A673 (cell line): ENCODE measurements around the gene RASSF6. TPM values are rescaled to one million over a fixed set of nuclear protein-coding genes. Genes with fewer than 3 reads are reported as not detected.

Source experiments
- BruUV-seq: library from RNA; stranded (reverse); fragments of 400-500 nt; replicated peaks from 2 replicates; lab custom pipeline; 2021; lab: Mats Ljungman, UMichigan
- CTCF ChIA-PET: fragments of 300-600 bp; sonication (Branson Sonifier 250); formaldehyde crosslinking; loops from one replicate; lab custom pipeline; 2022; ENCODE audit warnings: antibody characterized with exemption; lab: Charles Lee
- POLR2A ChIA-PET: fragments of 300-600 bp; sonication (Branson Sonifier 250); formaldehyde crosslinking; loops from one replicate; lab custom pipeline; 2022; ENCODE audit warnings: antibody characterized with exemption; ENCODE audit not compliant: low non-redundant PET; lab: Charles Lee
- DNase-seq: peaks from one replicate; pipeline ENCODE4 v3.0.0-alpha.2; 2015; ENCODE audit warnings: low spot score
- H3K27ac ChIP-seq: fragments of 200-600 bp; sonication (generic); 2 replicates; pipeline ENCODE4 v1.5.1; 2016; ENCODE audit warnings: mixed run types, low read depth, mild to moderate bottlenecking, mixed read lengths, antibody characterized with exemption, low read length; ENCODE audit not compliant: poor library complexity, severe bottlenecking
- H3K27me3 ChIP-seq: fragments of 200-600 bp; sonication (generic); replicated peaks from 2 replicates; pipeline ENCODE4 v1.6.1; 2017; ENCODE audit warnings: mixed run types, low read depth, mild to moderate bottlenecking, mixed read lengths, antibody characterized with exemption, low read length; ENCODE audit not compliant: insufficient read depth, poor library complexity
- H3K36me3 ChIP-seq: fragments of 200-600 bp; sonication (generic); 2 replicates; pipeline ENCODE4 v1.6.1; 2016; ENCODE audit warnings: mixed run types, mild to moderate bottlenecking, mixed read lengths, antibody characterized with exemption, low read length; ENCODE audit not compliant: insufficient read depth, poor library complexity, severe bottlenecking
- H3K4me1 ChIP-seq: fragments of 200-600 bp; sonication (generic); 2 replicates; pipeline ENCODE4 v1.6.1; 2017; ENCODE audit warnings: mixed run types, mild to moderate bottlenecking, mixed read lengths, antibody characterized with exemption, low read length; ENCODE audit not compliant: insufficient read depth, poor library complexity, severe bottlenecking
- H3K4me3 ChIP-seq: fragments of 200-600 bp; sonication (generic); 2 replicates; pipeline ENCODE4 v1.5.1; 2016; ENCODE audit warnings: low read depth, mixed run types, mild to moderate bottlenecking, mixed read lengths, low read length; ENCODE audit not compliant: poor library complexity, severe bottlenecking
- H3K9me3 ChIP-seq: fragments of 200-600 bp; sonication (generic); 2 replicates; pipeline ENCODE4 v1.6.1; 2016; ENCODE audit warnings: mixed run types, low read depth, mild to moderate bottlenecking, mixed read lengths, antibody characterized with exemption, low read length; ENCODE audit not compliant: poor library complexity, severe bottlenecking
- EZH2 ChIP-seq: fragments of 200-600 bp; sonication (generic); IDR thresholded peaks from 2 replicates; pipeline ENCODE4 v1.6.1; 2017; ENCODE audit warnings: borderline replicate concordance, low read depth, mild to moderate bottlenecking, mixed read lengths, antibody characterized with exemption, low read length; ENCODE audit not compliant: poor library complexity, severe bottlenecking
- intact Hi-C: fragments of 100-400 bp; cut with micrococcal nuclease; formaldehyde crosslinking; loops from one replicate; pipeline ENCODE4 v1.10.0; 2022; ENCODE audit not compliant: unreplicated experiment
- total RNA-seq: library from RNA; stranded (reverse); gene quantifications from 2 replicates; pipeline ENCODE4 v1.2.3, GENCODE V29; 2021
- TF ChIP-seq, protein P1 (sequence below): fragments of 300-800, 200-600 bp; sonication (generic); conservative IDR thresholded peaks from 2 replicates; pipeline ENCODE4 v1.5.1; 2017; ENCODE audit warnings: low read depth, mild to moderate bottlenecking, antibody characterized with exemption, low read length, moderate library complexity, mixed read lengths

Gene RASSF6
- total RNA-seq, 1 experiment from 2014 or later = not detected

DNA sequence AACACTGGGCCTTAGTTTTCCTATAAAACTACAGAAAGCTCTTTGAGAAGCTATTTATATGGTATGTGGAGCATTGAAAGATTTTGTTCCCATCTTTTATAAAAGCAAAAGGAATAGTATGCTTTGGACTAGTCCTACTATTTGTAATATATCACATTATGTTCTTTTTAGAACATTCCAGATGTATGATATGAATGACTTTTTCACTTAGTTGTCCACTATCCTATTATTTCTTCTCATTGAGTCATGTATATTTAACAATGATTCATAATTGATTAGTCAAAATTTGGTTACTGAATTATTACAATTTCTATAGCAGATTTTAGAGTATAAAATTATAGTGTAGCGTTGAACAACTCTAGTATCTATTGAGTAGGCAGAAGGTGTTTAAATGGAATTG is 34.2 kb downstream of the RASSF6 start:
- intact Hi-C loops = no loop called here
- Histone ChIP-seq H3K9me3 (no peaks in the 10 kb centered on the region), H3K27me3 (no peaks in the 10 kb centered on the region), H3K4me3 (no peak overlapping the region), H3K36me3 (no peaks in the 10 kb centered on the region), H3K27ac (no peak overlapping the region), H3K4me1 (peaks cover 9% of the 10 kb centered on the region)
- no peak for TF ChIP-seq EZH2
- TF ChIP-seq, protein P1, sequence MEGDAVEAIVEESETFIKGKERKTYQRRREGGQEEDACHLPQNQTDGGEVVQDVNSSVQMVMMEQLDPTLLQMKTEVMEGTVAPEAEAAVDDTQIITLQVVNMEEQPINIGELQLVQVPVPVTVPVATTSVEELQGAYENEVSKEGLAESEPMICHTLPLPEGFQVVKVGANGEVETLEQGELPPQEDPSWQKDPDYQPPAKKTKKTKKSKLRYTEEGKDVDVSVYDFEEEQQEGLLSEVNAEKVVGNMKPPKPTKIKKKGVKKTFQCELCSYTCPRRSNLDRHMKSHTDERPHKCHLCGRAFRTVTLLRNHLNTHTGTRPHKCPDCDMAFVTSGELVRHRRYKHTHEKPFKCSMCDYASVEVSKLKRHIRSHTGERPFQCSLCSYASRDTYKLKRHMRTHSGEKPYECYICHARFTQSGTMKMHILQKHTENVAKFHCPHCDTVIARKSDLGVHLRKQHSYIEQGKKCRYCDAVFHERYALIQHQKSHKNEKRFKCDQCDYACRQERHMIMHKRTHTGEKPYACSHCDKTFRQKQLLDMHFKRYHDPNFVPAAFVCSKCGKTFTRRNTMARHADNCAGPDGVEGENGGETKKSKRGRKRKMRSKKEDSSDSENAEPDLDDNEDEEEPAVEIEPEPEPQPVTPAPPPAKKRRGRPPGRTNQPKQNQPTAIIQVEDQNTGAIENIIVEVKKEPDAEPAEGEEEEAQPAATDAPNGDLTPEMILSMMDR = no peak
- no TSS peak for BruUV-seq
- DNase-seq = no peak
- ChIA-PET POLR2A (no interaction called here), CTCF (no interaction called here)

DNA sequence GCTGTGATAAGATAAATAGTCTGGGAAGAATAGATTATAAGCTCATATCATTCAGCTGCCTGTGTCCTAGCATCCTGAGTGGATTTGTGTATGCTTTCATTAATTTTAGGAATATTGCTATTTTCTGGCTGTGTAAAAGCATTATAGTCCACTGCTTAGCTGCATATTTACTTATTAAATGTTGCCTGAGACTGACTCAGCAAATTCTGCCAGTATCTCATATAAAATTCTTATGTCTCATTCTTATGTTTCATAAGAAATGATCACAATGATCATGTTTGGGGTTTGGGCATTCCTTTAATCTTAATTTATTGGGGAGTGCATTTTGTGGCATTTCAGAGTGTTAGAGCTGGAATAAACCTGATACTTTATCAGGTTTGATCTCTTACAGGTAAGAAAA is 34.9 kb downstream of the RASSF6 start:
- Histone ChIP-seq H3K4me1 (peaks cover 4% of the 10 kb centered on the region), H3K4me3 (no peak overlapping the region), H3K36me3 (no peaks in the 10 kb centered on the region), H3K9me3 (no peaks in the 10 kb centered on the region), H3K27me3 (no peaks in the 10 kb centered on the region), H3K27ac (no peak overlapping the region)
- no TSS peak for BruUV-seq
- intact Hi-C loops = no loop called here
- no peak for TF ChIP-seq EZH2
- TF ChIP-seq, protein P1 = no peak
- ChIA-PET POLR2A (no interaction called here), CTCF (no interaction called here)
- DNase-seq = no peak

DNA sequence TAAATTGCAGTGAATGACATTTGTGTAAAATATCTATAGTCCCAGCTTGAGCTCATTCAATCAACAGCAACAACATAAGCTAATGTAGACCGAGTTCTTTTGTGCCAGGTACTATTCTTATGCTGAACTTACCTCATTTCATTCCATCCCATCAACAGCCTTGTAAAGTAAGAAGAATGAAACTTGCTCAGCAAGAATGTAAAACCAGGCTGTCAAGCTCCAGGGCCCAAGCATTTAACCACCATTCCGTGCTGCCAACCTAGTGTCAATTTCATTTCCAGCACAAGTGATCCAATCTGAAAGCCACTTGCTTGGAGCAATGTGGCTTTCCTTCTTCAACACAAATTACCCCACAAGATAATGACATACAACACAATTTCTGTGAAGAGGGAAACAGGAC is 36.6 kb downstream of the RASSF6 start:
- no peak for TF ChIP-seq EZH2
- TF ChIP-seq, protein P1 = no peak
- no peak overlapping the region for H3K27ac ChIP-seq
- intact Hi-C loops = no loop called here
- no TSS peak for BruUV-seq
- no peaks in the 10 kb centered on the region for H3K27me3 ChIP-seq
- ChIA-PET POLR2A (no interaction called here), CTCF (no interaction called here)
- H3K4me3 ChIP-seq = no peak overlapping the region
- no peak for DNase-seq
- no peaks in the 10 kb centered on the region for H3K9me3 ChIP-seq
- no peaks in the 10 kb centered on the region for H3K4me1 ChIP-seq
- no peaks in the 10 kb centered on the region for H3K36me3 ChIP-seq
